Glomerular visceral epithelial cell (primary cell): Measurements from ENCODE around the gene FRAT1.
"Not testable (repeated sequence)": the region's sequence is repeated elsewhere in the genome, so short reads cannot be mapped to it uniquely, and the experiment has no call there.

Experiments
- DNase-seq: peaks from one replicate; pipeline ENCODE4 v3.0.0-alpha.2; 2016; ENCODE audit errors: extremely low spot score

FRAT1 gene, protein sequence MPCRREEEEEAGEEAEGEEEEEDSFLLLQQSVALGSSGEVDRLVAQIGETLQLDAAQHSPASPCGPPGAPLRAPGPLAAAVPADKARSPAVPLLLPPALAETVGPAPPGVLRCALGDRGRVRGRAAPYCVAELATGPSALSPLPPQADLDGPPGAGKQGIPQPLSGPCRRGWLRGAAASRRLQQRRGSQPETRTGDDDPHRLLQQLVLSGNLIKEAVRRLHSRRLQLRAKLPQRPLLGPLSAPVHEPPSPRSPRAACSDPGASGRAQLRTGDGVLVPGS

GRCh38 chr10:97318772-97319651 is at the start of gene FRAT1:
Gene FRAT1, plus strand, starts transcription at chr10:97319271. Its CDS starts 183 bp downstream, at chr10:97319454.
- peak; percentile 86 for DNase-seq

- no peak for DNase-seq
Observed at GRCh38 chr10:97270523-97271154, 48.4 kb upstream of the FRAT1 start.

DNA sequence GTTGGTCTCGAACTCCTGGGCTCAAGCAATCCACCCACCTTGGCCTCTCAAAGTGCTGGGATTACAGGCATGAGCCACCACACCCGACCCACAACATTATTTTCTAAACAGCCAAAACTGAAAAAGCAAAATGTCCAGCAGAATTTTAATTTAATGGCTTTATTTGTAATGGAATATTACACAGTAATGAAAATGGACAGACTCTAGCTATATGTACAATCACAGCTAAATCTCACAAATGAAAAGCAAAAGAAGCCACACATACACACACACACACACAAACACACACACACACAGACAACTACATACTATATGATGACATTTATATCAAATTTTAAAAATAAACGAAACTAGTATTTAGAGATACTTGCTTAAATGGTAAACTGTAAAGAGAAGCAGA is 45.4 kb upstream of the FRAT1 start:
- no peak for DNase-seq

GRCh38 chr10:97274828-97275227 is 44.2 kb upstream of the FRAT1 start:
- DNase-seq: no peak

DNA sequence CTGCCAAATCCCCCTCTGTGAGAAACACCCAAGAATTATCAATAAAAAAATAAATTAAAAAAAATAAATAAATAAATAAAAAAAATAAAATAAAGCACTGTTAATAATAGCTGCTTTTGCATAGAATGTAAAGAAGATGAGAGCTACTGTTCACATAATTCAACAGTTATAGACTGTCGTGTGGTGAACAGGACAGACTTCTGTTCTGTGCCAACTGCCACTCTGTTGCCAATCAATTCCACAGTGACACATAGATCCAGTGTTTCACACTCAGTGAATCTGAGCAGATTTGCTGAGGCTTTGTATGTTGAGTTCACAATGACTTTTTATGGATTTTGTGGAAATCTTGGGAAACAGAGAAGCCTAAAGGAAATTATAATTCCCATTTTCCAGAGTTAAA is 41.5 kb upstream of the FRAT1 start:
- no peak for DNase-seq

DNA sequence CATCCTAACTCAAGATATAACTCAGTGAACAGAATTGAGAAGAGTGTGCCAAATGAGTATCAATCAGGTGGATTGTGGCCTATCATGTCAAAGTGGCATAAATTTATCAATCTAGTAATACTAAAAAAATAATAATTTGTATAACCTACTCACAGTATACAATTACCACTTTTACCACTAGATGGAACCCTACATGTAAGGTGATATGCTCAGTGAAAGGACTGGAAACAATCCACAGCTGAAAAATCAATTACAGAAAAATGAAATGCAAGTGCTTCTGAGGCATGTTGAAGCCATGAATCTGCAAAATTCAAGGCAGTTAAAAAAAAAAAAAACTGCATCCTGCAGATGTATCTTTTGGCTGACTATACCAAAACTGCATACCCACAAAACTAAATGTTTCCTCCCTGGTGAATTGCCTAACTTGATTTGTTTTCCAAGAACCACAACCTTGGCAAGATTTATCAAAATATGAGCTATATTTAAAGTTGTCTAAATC is 40.5 kb upstream of the FRAT1 start:
- peak; percentile 44 for DNase-seq

DNA sequence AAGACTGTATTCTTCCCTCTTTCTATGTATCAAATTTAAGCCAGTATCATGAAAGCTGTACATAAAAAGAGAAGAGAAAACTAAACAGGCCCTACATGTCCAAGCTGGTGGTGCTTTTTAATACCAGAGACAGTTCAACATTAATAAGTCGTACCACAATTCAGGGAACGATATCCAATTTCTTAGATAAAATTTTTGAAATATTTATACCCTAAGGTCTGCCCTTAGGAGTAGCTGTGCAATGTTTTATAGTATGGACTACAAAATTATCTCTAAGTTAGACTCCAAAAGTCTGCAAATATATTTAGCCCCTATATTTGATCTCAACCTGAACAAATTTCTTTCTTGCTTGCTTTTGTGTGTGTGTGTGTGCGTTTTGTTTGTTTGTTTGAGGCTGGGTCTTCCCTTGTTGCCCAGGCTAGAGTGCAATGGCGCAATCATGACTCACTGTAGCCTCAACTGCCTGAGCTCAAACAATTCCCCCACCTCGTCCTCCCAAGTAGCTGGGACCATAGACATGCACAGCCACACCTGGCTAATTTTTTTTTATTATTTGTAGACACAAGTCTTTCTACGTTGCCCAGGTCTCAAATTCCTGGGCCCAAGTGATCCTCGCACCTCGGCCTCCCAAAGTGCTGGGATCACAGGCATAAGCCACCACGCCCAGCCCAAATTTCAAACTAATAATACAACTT is 39.8 kb upstream of the FRAT1 start:
- no peak for DNase-seq

- DNase-seq: no peak
Observed at GRCh38 chr10:97280783-97281182, 38.3 kb upstream of the FRAT1 start.

- not testable (repeated sequence) for DNase-seq
Observed at GRCh38 chr10:97290076-97290475, 29.0 kb upstream of the FRAT1 start.

- not testable (repeated sequence) for DNase-seq
Observed at GRCh38 chr10:97290576-97291356, 28.3 kb upstream of the FRAT1 start.

- no peak for DNase-seq
Observed at GRCh38 chr10:97291357-97292096, 27.5 kb upstream of the FRAT1 start.

- DNase-seq: peak; percentile 99
Observed at GRCh38 chr10:97292097-97292861, 26.8 kb upstream of the FRAT1 start, which contains the start of gene ARHGAP19. Gene ARHGAP19, minus strand, starts transcription at chr10:97292637. Its CDS starts 10 bp downstream, at chr10:97292627.

GRCh38 chr10:97292862-97293198 is 26.2 kb upstream of the FRAT1 start:
- DNase-seq: no peak

DNA sequence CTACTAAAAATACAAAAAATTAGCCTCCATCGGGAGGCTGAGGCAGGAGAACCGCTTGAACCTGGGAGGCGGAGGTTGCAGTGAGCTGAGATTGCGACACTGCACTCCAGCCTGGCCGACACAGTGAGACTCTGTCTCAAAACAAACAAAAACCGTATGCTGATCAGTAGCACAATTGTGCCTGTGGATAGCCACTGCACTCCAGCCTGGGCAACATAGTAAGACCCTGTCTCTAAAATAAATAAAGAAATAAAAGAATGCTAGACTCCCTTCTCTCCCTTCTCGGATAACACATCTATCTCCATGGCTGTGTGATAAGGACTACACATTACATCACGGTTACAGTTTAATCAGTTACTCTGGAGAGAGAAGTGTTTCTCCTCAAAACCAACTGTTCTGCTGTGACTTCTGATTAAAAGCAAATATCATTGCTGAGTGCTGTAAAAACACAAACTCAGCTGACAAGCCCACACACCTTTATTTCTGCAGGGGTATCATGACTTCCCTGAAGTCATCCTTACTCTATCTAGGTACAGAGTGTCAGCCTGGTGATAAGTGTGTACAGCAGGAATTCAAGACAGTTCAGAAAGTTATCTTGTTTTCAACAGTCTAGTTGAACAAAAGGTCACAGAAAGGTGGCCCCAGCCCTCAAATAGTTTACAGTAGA is 21.4 kb upstream of the FRAT1 start:
- no peak for DNase-seq

GRCh38 chr10:97298223-97298571 is 20.9 kb upstream of the FRAT1 start:
- no peak for DNase-seq

DNA sequence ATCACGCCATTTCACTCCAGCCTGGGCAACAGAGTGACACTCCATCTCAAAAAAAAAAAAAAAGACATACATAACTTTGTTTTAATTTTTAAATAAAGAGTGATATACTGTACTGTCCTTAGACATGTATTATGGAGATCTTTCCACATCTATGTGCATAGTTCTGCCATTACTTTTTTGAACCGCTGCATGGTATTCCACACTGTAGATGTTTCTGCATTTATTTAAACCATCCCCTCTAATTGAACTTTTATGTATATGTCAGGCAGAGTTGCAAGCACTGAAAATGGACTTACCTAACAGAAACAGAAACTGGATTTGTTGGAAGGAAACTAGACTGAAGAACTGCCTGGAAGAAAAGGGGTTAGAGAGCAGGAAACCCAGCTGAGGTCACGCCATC is 18.1 kb upstream of the FRAT1 start:
- DNase-seq: no peak

DNA sequence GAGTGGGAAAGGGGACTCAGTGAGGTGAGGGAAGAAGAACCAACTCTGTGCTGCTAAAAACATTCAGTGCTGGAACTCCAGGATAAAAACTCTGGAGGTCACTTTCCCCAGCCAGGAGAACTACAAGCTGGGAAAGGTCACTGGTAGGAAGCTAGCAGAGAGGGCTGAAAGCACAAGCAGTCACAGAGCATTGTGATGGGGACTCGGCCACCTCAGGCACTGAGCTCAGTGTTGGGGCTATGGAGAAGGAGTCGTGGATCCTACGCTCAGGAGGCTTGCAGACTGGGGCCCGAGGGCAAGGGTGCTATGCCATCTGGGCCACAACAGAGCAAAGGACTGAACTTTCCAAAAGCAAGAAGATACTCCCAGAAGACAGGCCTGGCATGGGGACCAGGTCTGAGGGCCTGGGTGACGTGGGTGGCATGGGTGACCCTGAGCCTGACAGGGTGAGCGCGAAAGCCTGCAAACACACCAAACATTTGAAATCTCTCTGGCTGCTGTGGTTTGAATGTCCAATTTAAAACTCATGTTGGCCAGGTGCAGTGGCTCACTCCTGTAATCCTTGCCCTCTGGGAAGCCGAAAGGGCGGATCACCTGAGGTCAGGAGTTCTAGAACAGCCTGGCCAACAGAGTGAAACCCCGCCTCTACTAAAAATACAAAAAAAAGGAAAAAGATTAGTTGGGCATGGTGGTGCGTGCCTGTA is 16.8 kb upstream of the FRAT1 start:
- DNase-seq: no peak

DNA sequence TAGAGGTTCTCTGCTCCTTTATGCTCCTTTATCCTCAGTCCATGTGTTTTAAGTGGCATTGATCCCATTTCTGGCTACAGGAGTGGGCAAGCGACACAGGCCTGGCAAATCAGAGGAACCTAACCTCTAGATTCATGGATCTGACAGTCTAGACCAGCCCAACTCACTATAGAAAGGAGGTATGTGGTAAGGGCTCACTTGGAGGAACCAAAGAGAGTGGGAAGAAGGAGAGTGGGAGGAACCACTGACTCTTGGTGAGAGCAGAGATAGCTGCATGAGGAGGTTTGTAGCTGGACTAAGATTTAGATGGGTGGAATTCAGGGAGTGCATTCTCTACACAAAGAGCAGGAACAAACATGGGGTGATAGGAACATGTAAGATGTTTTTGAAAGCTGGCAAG is 11.6 kb upstream of the FRAT1 start:
- DNase-seq: no peak
